ENCODE data around the gene CYLC1. TPM values are rescaled to one million over a fixed set of nuclear protein-coding genes. Genes with fewer than 3 reads are reported as not detected.

The CYLC1 gene
- total and polyA plus RNA-seq, 2 of the 8 experiments (the other 6 are each of a cell fraction or from before 2014, with no cell fraction given), result not detected

- TF ChIP-seq CHD7 (IDR thresholded peaks at IDR 0.05; ENCODE audit: insufficient replicate concordance, low read length) (no peak), RAD21 (IDR thresholded peaks at IDR 0.05 in 1 of 2, conservative IDR thresholded peaks at IDR 0.05 in 1 of 2; ENCODE audit: low read depth in 2 of 2, low read length in 2 of 2) (no peak), KDM5A (IDR thresholded peaks at IDR 0.05; ENCODE audit: low read length) (no peak)
Measured at GRCh38 chrX:83906921-83907320, 46.0 kb downstream of the CYLC1 start (continued).
